OCI-LY7 (cell line): ENCODE data around the gene PLA2G2E. TPM values are rescaled to one million over a fixed set of nuclear protein-coding genes. Genes with fewer than 3 reads are reported as not detected.

Experiments
- BruUV-seq: library from RNA; stranded (reverse); fragments of 400-500 nt; replicated peaks from 2 replicates; lab custom pipeline; 2021; lab: Mats Ljungman, UMichigan
- CTCF ChIA-PET: fragments of 300-600 bp; sonication (Branson Sonifier 250); formaldehyde crosslinking; loops from one replicate; lab custom pipeline; 2022; ENCODE audit warnings: antibody characterized with exemption; ENCODE audit not compliant: unreplicated experiment; lab: Charles Lee
- POLR2A ChIA-PET: fragments of 300-600 bp; sonication (Branson Sonifier 250); formaldehyde crosslinking; loops from one replicate; lab custom pipeline; 2022; ENCODE audit warnings: antibody characterized with exemption; lab: Charles Lee
- DNase-seq: peaks from one replicate; pipeline ENCODE4 v3.0.0-alpha.2; 2015; ENCODE audit warnings: low spot score
- H2AFZ ChIP-seq: fragments of 200-600 bp; sonication (generic), shearing (Covaris generic); 2 replicates; pipeline ENCODE4 v1.6.1; 2014; ENCODE audit warnings: mild to moderate bottlenecking, antibody characterized with exemption, low read length, moderate library complexity
- H3K27ac ChIP-seq: fragments of 200-600 bp; sonication (generic); 2 replicates; pipeline ENCODE4 v1.5.1; 2014; ENCODE audit warnings: mixed run types, low read depth, mild to moderate bottlenecking, moderate library complexity, low read length, inconsistent platforms; ENCODE audit not compliant: poor library complexity, severe bottlenecking
- H3K36me3 ChIP-seq: fragments of 200-600 bp; sonication (generic); 2 replicates; pipeline ENCODE4 v1.6.1; 2014; ENCODE audit warnings: mild to moderate bottlenecking, antibody characterized with exemption, low read length, moderate library complexity, mixed read lengths; ENCODE audit not compliant: insufficient read depth
- H3K4me1 ChIP-seq: fragments of 200-600 bp; sonication (generic); 2 replicates; pipeline ENCODE4 v1.5.1; 2014; ENCODE audit warnings: mild to moderate bottlenecking, low read length; ENCODE audit not compliant: insufficient read depth, poor library complexity, severe bottlenecking
- H3K4me2 ChIP-seq: fragments of 200-600 bp; sonication (generic); 2 replicates; pipeline ENCODE4 v1.6.1; 2014; ENCODE audit warnings: mild to moderate bottlenecking, low read length
- H3K4me3 ChIP-seq: fragments of 200-600 bp; sonication (generic); 2 replicates; pipeline ENCODE4 v1.5.1; 2014; ENCODE audit warnings: mild to moderate bottlenecking, low read depth, low read length; ENCODE audit not compliant: poor library complexity, severe bottlenecking
- H3K79me2 ChIP-seq: fragments of 200-600 bp; sonication (generic); 2 replicates; pipeline ENCODE4 v1.6.1; 2016; ENCODE audit warnings: low read depth, mild to moderate bottlenecking, low read length, moderate library complexity, mixed read lengths; ENCODE audit not compliant: insufficient read depth
- H3K9me2 ChIP-seq: fragments of 200-600 bp; sonication (generic); 2 replicates; pipeline ENCODE4 v1.6.1; 2016; ENCODE audit warnings: mild to moderate bottlenecking, low read length, mixed read lengths; ENCODE audit not compliant: insufficient read depth
- H3K9me3 ChIP-seq: fragments of 200-600 bp; sonication (generic); 2 replicates; pipeline ENCODE4 v1.6.1; 2014; ENCODE audit warnings: mild to moderate bottlenecking, mixed run types, low read length, mixed read lengths
- H4K20me1 ChIP-seq: fragments of 200-600 bp; sonication (generic); 2 replicates; pipeline ENCODE4 v1.6.1; 2014; ENCODE audit warnings: mild to moderate bottlenecking, antibody characterized with exemption, low read length, moderate library complexity, mixed read lengths; ENCODE audit not compliant: insufficient read depth
- CTCF ChIP-seq: fragments of 200-600 bp; sonication (generic); conservative IDR thresholded peaks from 2 replicates; pipeline ENCODE4 v1.5.1; 2014; ENCODE audit warnings: mild to moderate bottlenecking, antibody characterized with exemption, low read length, moderate library complexity, mixed read lengths
- EZH2phosphoT487 ChIP-seq: fragments of 200-600 bp; sonication (generic); IDR thresholded peaks from 2 replicates; pipeline ENCODE4 v1.6.1; 2018; ENCODE audit warnings: low read depth, borderline replicate concordance, mild to moderate bottlenecking, mixed run types, antibody characterized with exemption, low read length, moderate library complexity, mixed read lengths
- intact Hi-C: fragments of 100-400 bp; cut with micrococcal nuclease; formaldehyde crosslinking; loops from one replicate; pipeline ENCODE4 v1.10.0; 2022; ENCODE audit not compliant: unreplicated experiment
- total RNA-seq, 2 experiments: library from RNA; depleted of rRNA in 1 of 2; stranded (reverse); fragments of >200 nt in 1 of 2; shearing (Covaris generic) in 1 of 2; gene quantifications; 2 replicates each; pipeline ENCODE4 v1.2.3, GENCODE V29; 2014 to 2022

The PLA2G2E gene
- total RNA-seq, 2 experiments from 2014 or later: not detected

- peaks cover 20% of the 10 kb centered on the region; the same call in 1 of the 2 replicates for H3K79me2 ChIP-seq
- ChIA-PET POLR2A (interaction anchor here (0.6 kb wide), 1 partner anchor 70 kb away, joined by 3 read pairs; no protein-coding TSS in a partner anchor), CTCF (no interaction called here)
- H3K4me3 ChIP-seq: no peak overlapping the region
- no TSS peak for BruUV-seq
- TF ChIP-seq EZH2phosphoT487: no peak
- no peak for TF ChIP-seq CTCF
- H3K4me2 ChIP-seq: no peak overlapping the region
- DNase-seq: no peak
- no peaks in the 10 kb centered on the region for H3K9me3 ChIP-seq
- no peak overlapping the region for H3K27ac ChIP-seq
- H3K4me1 ChIP-seq: peaks cover 19% of the 10 kb centered on the region
- peaks cover 5% of the 10 kb centered on the region; the same call in 1 of the 2 replicates for H3K36me3 ChIP-seq
- intact Hi-C loops: no loop called here
- H4K20me1 ChIP-seq: 0 out of 2 replicates have a peak, but pooled peaks cover 10% of the 10 kb centered on the region
- no peak overlapping the region for H2AFZ ChIP-seq
- no peaks in the 10 kb centered on the region for H3K9me2 ChIP-seq
These were observed 43.8 kb downstream of the PLA2G2E start for GRCh38 chr1:19879661-19880060.

GRCh38 chr1:19879227-19879626 is 44.2 kb downstream of the PLA2G2E start:
- H3K36me3 ChIP-seq: peaks cover 2% of the 10 kb centered on the region; the same call in 1 of the 2 replicates
- no peak for DNase-seq
- intact Hi-C loops: no loop called here
- no peak overlapping the region for H3K4me3 ChIP-seq
- peaks cover 16% of the 10 kb centered on the region; the same call in 1 of the 2 replicates for H3K79me2 ChIP-seq
- H2AFZ ChIP-seq: no peak overlapping the region
- H3K9me2 ChIP-seq: no peaks in the 10 kb centered on the region
- CTCF ChIA-PET: no interaction called here
- TF ChIP-seq CTCF (no peak), EZH2phosphoT487 (no peak)
- POLR2A ChIA-PET: interaction anchor here (0.6 kb wide), 1 partner anchor 70 kb away, joined by 3 read pairs; no protein-coding TSS in a partner anchor
- BruUV-seq: no TSS peak
- H4K20me1 ChIP-seq: 0 out of 2 replicates have a peak, but pooled peaks cover 9% of the 10 kb centered on the region
- no peak overlapping the region for H3K4me2 ChIP-seq
- H3K4me1 ChIP-seq: peaks cover 18% of the 10 kb centered on the region
- no peaks in the 10 kb centered on the region for H3K9me3 ChIP-seq
- H3K27ac ChIP-seq: no peak overlapping the region

GRCh38 chr1:19878637-19878985 is 44.8 kb downstream of the PLA2G2E start:
- no TSS peak for BruUV-seq

More at GRCh38 chr1:19878637-19878985, 44.8 kb downstream of the PLA2G2E start:
- Histone ChIP-seq H3K4me2 (no peak overlapping the region), H2AFZ (no peak overlapping the region), H3K27ac (no peak overlapping the region), H4K20me1 (0 out of 2 replicates have a peak, but pooled peaks cover 3% of the 10 kb centered on the region), H3K4me1 (peaks cover 12% of the 10 kb centered on the region), H3K9me2 (no peaks in the 10 kb centered on the region), H3K36me3 (no peaks in the 10 kb centered on the region), H3K4me3 (no peak overlapping the region), H3K9me3 (no peaks in the 10 kb centered on the region), H3K79me2 (peaks cover 10% of the 10 kb centered on the region; the same call in 1 of the 2 replicates)
- TF ChIP-seq CTCF: no peak
- no peak for TF ChIP-seq EZH2phosphoT487
- no peak for DNase-seq
- ChIA-PET CTCF (no interaction called here), POLR2A (no interaction called here)
- intact Hi-C loops: no loop called here
